Stomach (tissue), 9 donors: ENCODE results near the gene ZNF813. TPM values are rescaled to one million over a fixed set of nuclear protein-coding genes. Genes with fewer than 3 reads are reported as not detected.
A peak's percentile ranks its signal among the peaks of the same experiment; 100 is the strongest.
"Not testable (repeated sequence)": the region's sequence is repeated elsewhere in the genome, so short reads cannot be mapped to it uniquely, and the experiment has no call there.

Experiments used
- DNase-seq, 2 donors: peaks; one replicate each; pipeline versions ENCODE4 v3.0.0 to v3.0.0-alpha.2; 2013 to 2019
- H3K27ac ChIP-seq, 5 donors: fragments of 200-600 bp in 4 of 5; sonication (generic) in 4 of 5; one replicate each; pipeline ENCODE4 v1.5.1; 2013 to 2019; ENCODE audit warnings: mild to moderate bottlenecking in 1 of 5, moderate library complexity in 1 of 5
- H3K27me3 ChIP-seq, 3 donors: fragments of 200-600 bp; sonication (generic); one replicate each; pipeline ENCODE4 v1.5.1; 2017 to 2019; ENCODE audit warnings: mixed run types in 1 of 3
- H3K36me3 ChIP-seq, 4 donors: fragments of 200-600 bp; sonication (generic); 1 replicate in 3 of 4; 2 replicates in 1 of 4; pipeline ENCODE4 v1.5.1; 2016 to 2019
- H3K4me1 ChIP-seq, 4 donors: fragments of 200-600 bp; sonication (generic); one replicate each; pipeline ENCODE4 v1.5.1; 2016 to 2019
- H3K4me3 ChIP-seq, 4 donors: fragments of 200-600 bp; sonication (generic) in 3 of 4; one replicate each; pipeline ENCODE4 v1.5.1; 2016 to 2019; ENCODE audit warnings: mild to moderate bottlenecking in 1 of 4
- H3K9me3 ChIP-seq, 4 donors: fragments of 200-600 bp; sonication (generic); one replicate each; pipeline ENCODE4 v1.5.1; 2016 to 2019
- CTCF ChIP-seq, 7 experiments: fragments of 450-650 bp in 4 of 7; fragments of 200-600 bp in 3 of 7; sonication (generic) in 3 of 7; IDR thresholded peaks; one replicate each; pipeline ENCODE4 v1.5.1; 2016 to 2019; ENCODE audit warnings: antibody characterized with exemption in 7 of 7, control low read depth in 2 of 7, mild to moderate bottlenecking in 1 of 7
- EP300 ChIP-seq: sonication (generic); formaldehyde crosslinking; IDR thresholded peaks from one replicate; pipeline ENCODE4 v1.6.1; 2017; ENCODE audit warnings: antibody characterized with exemption
- POLR2A ChIP-seq, 4 donors: fragments of 450-650 bp; IDR thresholded peaks; one replicate each; pipeline ENCODE4 v1.6.1; 2016; ENCODE audit warnings: antibody characterized with exemption in 4 of 4, control low read depth in 2 of 4, mild to moderate bottlenecking in 1 of 4, moderate library complexity in 1 of 4
- POLR2AphosphoS5 ChIP-seq, 3 donors: sonication (generic); formaldehyde crosslinking; IDR thresholded peaks; one replicate each; pipeline ENCODE4 v1.6.1; 2016; ENCODE audit warnings: antibody characterized with exemption in 3 of 3
- WGBS, 5 donors: extraction: QIAGEN DNeasy Blood & Tissue Kit in 3 of 5; methylation state at CpG; one replicate each; pipeline versions ENCODE4 v1.1.5 to v1.1.7; 2013 to 2018; 5-methylcytosine and 5-hydroxymethylcytosine counted together
- intact Hi-C: fragments of 100-400 bp; cut with DNase I; formaldehyde crosslinking; loops from one replicate; pipeline ENCODE4 v1.15.1; 2023; ENCODE audit warnings: low total_unique reads
- polyA plus RNA-seq, 3 donors: library from polyadenylated mRNA; stranded (reverse); fragments of 200-250 nt; gene quantifications; one replicate each; pipeline ENCODE4 v1.2.3, GENCODE V29; 2013
- total RNA-seq, 5 donors: library from RNA; depleted of rRNA; stranded (reverse); fragments of >200 nt; gene quantifications; one replicate each; pipeline versions ENCODE4 v1.1.0 to v1.2.3, GENCODE V29; 2014 to 2016
- donor health status: healthy with polysubstance abuse.
- donor health status: Bipolar disorder and iron deficiency.
- donor health status: healthy.

ZNF813 gene
- total and polyA plus RNA-seq, 8 donors: 0.45 to 6.8 (median 1.6) TPM

- WGBS, 5 donors: 56 to 74% (median 62%) methylated on average over 5 of the region's 5 CpGs
- Histone ChIP-seq H3K27ac (no peak overlapping the region), H3K4me1 (no peaks in the 10 kb centered on the region), H3K36me3 (no peaks in the 10 kb centered on the region), H3K9me3 (no peaks in the 10 kb centered on the region), H3K27me3 (peaks cover 0 to 31% (median 0%) of the 10 kb centered on the region in 3 donors), H3K4me3 (no peak overlapping the region)
- DNase-seq: no peak
- TF ChIP-seq EP300 (no peak), POLR2A (IDR thresholded peaks at IDR 0.05) (no peak), CTCF (IDR thresholded peaks at IDR 0.05) (no peak), POLR2AphosphoS5 (IDR thresholded peaks at IDR 0.05) (no peak)
- intact Hi-C loops: loop anchor here (10.0 kb wide), 2 partner anchors 75 to 315 kb away; partner anchors contain the start of genes ZNF665 and ZNF761
Observed at GRCh38 chr19:53509845-53510244, 42.3 kb downstream of the ZNF813 start.

GRCh38 chr19:53511357-53511756 lies 43.8 kb downstream of the ZNF813 start:
- TF ChIP-seq POLR2A (IDR thresholded peaks at IDR 0.05): no peak
- no peak for TF ChIP-seq CTCF (IDR thresholded peaks at IDR 0.05)
- no peak for TF ChIP-seq EP300
- no peak for TF ChIP-seq POLR2AphosphoS5 (IDR thresholded peaks at IDR 0.05)
- intact Hi-C loops: loop anchor here (10.0 kb wide), 2 partner anchors 77 to 317 kb away; partner anchors contain the start of genes ZNF665 and ZNF761

GRCh38 chr19:53511933-53512374 lies 44.4 kb downstream of the ZNF813 start:
- peak; percentile 64 to 85 for DNase-seq
- intact Hi-C loops: loop anchor here (10.0 kb wide), 2 partner anchors 77 to 317 kb away; partner anchors contain the start of genes ZNF665 and ZNF761
- 31 to 36% (median 32%) methylated on average over 5 to 11 of the region's 11 CpGs for WGBS, 5 donors
- no peak for TF ChIP-seq EP300
- TF ChIP-seq POLR2AphosphoS5 (IDR thresholded peaks at IDR 0.05): no peak
- TF ChIP-seq CTCF (IDR thresholded peaks at IDR 0.05): peak in 5 of 7 experiments; percentile 55 to 68 (median 60)
- TF ChIP-seq POLR2A (IDR thresholded peaks at IDR 0.05): no peak
- Histone ChIP-seq H3K36me3 (no peaks in the 10 kb centered on the region), H3K9me3 (no peaks in the 10 kb centered on the region), H3K4me3 (no peak overlapping the region), H3K4me1 (no peaks in the 10 kb centered on the region), H3K27ac (no peak overlapping the region), H3K27me3 (peaks cover 0 to 16% (median 0%) of the 10 kb centered on the region in 3 donors)

More at GRCh38 chr19:53511357-53511756, 43.8 kb downstream of the ZNF813 start:
- WGBS, 5 donors: 88 to 95% (median 91%) methylated on average over 2 of the region's 2 CpGs
- H3K4me1 ChIP-seq: no peaks in the 10 kb centered on the region
- no peak for DNase-seq
- peaks cover 0 to 21% (median 0%) of the 10 kb centered on the region in 3 donors for H3K27me3 ChIP-seq
- H3K27ac ChIP-seq: no peak overlapping the region
- no peaks in the 10 kb centered on the region for H3K9me3 ChIP-seq
- no peak overlapping the region for H3K4me3 ChIP-seq
- H3K36me3 ChIP-seq: no peaks in the 10 kb centered on the region

GRCh38 chr19:53515047-53515446 lies 47.5 kb downstream of the ZNF813 start:
- H3K4me3 ChIP-seq, H3K36me3 ChIP-seq, DNase-seq, H3K27ac ChIP-seq, H3K4me1 ChIP-seq, H3K27me3 ChIP-seq: not testable (repeated sequence)
- WGBS, 5 donors: 79 to 96% (median 91%) methylated on average over 3 of the region's 3 CpGs
- intact Hi-C loops: loop anchor here (10.0 kb wide), 2 partner anchors 80 to 320 kb away; partner anchors contain the start of genes ZNF665 and ZNF761
- H3K9me3 ChIP-seq: peaks cover 0 to 18% (median 6%) of the 10 kb centered on the region in 4 donors
